ENCODE results near the gene SLC12A7.

DNA sequence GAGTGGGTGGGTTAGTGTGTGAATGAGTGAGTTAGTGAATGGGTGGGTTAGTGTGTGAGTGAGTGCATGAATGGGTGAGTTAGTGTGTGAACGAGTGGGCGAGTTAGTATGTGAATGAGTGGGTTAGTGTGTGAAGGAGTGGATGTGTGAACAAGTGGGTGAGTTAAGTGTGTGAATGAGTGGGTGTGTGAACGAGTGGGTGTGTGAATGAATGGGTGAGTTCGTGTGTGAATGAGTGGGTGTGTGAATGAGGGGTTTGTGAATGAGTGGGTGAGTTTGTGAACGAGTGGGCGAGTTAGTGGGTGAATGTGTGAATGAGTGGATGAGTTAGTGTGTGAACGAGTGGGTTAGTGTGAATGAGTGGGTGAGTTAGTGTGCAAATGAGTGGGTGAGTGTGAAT, 69.2 kb downstream of the SLC12A7 start:
- TF ChIP-seq, protein P1, sequence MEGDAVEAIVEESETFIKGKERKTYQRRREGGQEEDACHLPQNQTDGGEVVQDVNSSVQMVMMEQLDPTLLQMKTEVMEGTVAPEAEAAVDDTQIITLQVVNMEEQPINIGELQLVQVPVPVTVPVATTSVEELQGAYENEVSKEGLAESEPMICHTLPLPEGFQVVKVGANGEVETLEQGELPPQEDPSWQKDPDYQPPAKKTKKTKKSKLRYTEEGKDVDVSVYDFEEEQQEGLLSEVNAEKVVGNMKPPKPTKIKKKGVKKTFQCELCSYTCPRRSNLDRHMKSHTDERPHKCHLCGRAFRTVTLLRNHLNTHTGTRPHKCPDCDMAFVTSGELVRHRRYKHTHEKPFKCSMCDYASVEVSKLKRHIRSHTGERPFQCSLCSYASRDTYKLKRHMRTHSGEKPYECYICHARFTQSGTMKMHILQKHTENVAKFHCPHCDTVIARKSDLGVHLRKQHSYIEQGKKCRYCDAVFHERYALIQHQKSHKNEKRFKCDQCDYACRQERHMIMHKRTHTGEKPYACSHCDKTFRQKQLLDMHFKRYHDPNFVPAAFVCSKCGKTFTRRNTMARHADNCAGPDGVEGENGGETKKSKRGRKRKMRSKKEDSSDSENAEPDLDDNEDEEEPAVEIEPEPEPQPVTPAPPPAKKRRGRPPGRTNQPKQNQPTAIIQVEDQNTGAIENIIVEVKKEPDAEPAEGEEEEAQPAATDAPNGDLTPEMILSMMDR (conservative IDR thresholded peaks at IDR 0.05 in 1 of 2, IDR thresholded peaks at IDR 0.05 in 1 of 2; ENCODE audit: extremely low read depth in 1 of 2, insufficient read depth in 1 of 2, low read depth in 1 of 2, low read length in 2 of 2): no peak
- TF ChIP-seq EZH2 (IDR thresholded peaks at IDR 0.05; ENCODE audit: borderline replicate concordance, low read length): no peak

Data from mammary epithelial cell (primary cell).